Suprapubic skin (tissue), 4 donors: ENCODE data around the gene FBXO21. TPM values are rescaled to one million over a fixed set of nuclear protein-coding genes. Genes with fewer than 3 reads are reported as not detected.

Experiments used
- DNase-seq, 2 donors: peaks; one replicate each; pipeline ENCODE4 v3.0.0-alpha.2; 2019; ENCODE audit warnings: low spot score in 2 of 2
- H3K27ac ChIP-seq: fragments of 200-600 bp; sonication (generic); one replicate; pipeline ENCODE4 v1.5.1; 2019
- H3K27me3 ChIP-seq: fragments of 200-600 bp; sonication (generic); one replicate; pipeline ENCODE4 v1.5.1; 2019
- H3K36me3 ChIP-seq: fragments of 200-600 bp; sonication (generic); one replicate; pipeline ENCODE4 v1.5.1; 2019
- H3K4me1 ChIP-seq: fragments of 200-600 bp; sonication (generic); one replicate; pipeline ENCODE4 v1.5.1; 2019
- H3K4me3 ChIP-seq: fragments of 200-600 bp; sonication (generic); one replicate; pipeline ENCODE4 v1.5.1; 2019; ENCODE audit warnings: mild to moderate bottlenecking
- H3K9me3 ChIP-seq: fragments of 200-600 bp; sonication (generic); one replicate; pipeline ENCODE4 v1.5.1; 2019
- EP300 ChIP-seq: sonication (generic); formaldehyde crosslinking; IDR thresholded peaks from one replicate; pipeline ENCODE4 v1.6.1; 2017; ENCODE audit warnings: antibody characterized with exemption
- POLR2A ChIP-seq, 2 donors: fragments of 450-650 bp; IDR thresholded peaks; one replicate each; pipeline ENCODE4 v1.6.1; 2017; ENCODE audit warnings: antibody characterized with exemption in 2 of 2, mild to moderate bottlenecking in 2 of 2, moderate library complexity in 2 of 2
- POLR2AphosphoS5 ChIP-seq, 3 donors: sonication (generic); formaldehyde crosslinking; IDR thresholded peaks; one replicate each; pipeline ENCODE4 v1.6.1; 2017; ENCODE audit warnings: antibody characterized with exemption in 3 of 3
- WGBS: methylation state at CpG from one replicate; pipeline ENCODE4 v1.1.5; 2018; 5-methylcytosine and 5-hydroxymethylcytosine counted together
- total RNA-seq, 4 donors: library from RNA; depleted of rRNA; stranded (reverse); fragments of >200 nt; gene quantifications; one replicate each; pipeline ENCODE4 v1.1.0, GENCODE V29; 2016
- TF ChIP-seq, protein P1 (sequence below), 2 donors: fragments of 200-600 bp in 1 of 2; fragments of 450-650 bp in 1 of 2; sonication (generic) in 1 of 2; IDR thresholded peaks; one replicate each; pipeline ENCODE4 v1.5.1; 2016 to 2019; ENCODE audit warnings: antibody characterized with exemption in 2 of 2, mild to moderate bottlenecking in 1 of 2, moderate library complexity in 1 of 2

FBXO21 gene
- total RNA-seq, 4 donors from 2014 or later, result 76.1 to 109 (median 80.1) TPM

DNA sequence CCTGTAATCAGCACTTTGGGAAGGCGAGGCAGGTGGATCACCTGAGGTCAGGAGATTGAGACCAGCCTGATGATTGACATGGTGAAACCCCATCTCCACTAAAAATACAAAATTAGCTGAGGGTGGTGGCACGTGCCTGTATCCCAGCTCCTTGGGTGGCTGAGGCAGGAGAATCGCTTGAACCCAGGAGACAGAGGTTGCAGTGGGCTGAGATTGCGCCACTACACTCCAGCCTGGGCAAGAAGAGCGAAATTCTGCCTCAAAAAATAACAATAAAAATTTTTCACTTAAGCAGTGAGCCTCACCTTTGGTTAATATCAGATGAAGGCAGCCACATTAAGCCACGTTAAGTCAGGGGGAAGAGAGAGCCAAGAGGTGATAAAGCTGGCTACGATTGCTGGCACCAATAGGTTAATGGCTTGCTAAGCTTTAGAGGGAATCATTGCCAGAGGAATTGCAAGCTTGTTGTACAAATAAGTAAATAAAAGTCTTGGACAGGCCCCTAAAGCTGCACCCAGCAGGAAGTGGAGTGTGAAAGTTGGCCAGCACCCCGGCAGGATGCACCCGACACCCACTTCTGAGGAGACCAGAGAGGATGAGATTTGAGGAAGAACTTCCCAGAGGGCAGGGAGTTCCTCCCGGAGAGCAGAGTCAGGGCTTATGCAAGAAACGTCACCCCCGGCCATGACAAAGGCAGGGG is 49.7 kb downstream of the FBXO21 start:
- 40% methylated on average over 12 of the region's 12 CpGs for WGBS
- no peak overlapping the region for H3K4me3 ChIP-seq
- DNase-seq, result no peak

DNA sequence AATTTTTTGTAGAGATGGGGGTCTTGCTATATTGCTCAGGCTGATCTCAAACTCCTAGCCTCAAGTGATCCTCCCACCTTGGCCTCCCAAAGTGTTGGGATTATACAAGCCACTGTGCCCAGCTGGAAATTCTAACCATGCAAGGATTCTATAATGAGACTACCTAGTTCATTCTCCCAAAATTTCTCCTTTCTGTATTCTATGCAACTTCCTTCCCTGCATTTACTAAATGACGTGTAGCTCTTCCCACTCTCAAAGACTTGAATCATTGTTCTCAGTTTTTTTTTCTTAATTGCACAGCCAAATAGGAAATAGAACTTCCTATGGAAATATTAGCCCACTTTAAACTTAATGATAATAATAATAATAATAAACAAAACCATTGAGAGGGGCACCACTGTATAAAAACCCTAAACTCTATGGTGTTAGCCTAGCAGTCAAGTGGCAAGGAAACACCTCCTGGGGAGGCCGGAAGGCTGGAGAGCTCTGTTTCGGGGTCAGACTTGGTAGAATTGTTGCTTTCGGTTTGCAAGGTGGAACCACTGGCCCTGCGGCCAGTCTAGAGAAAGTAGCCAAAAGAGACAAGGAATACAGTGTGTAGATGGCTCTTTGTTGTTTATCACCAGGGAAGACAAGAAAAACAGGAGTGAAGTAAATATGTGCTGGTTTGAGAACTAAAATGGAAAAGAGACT is 51.1 kb downstream of the FBXO21 start:
- H3K9me3 ChIP-seq, result no peaks in the 10 kb centered on the region
- H3K36me3 ChIP-seq, result peaks cover 3% of the 10 kb centered on the region
- no peak for TF ChIP-seq POLR2A (IDR thresholded peaks at IDR 0.05)
- no peak for TF ChIP-seq POLR2AphosphoS5 (IDR thresholded peaks at IDR 0.05)
- no peak for TF ChIP-seq EP300
- TF ChIP-seq, protein P1, sequence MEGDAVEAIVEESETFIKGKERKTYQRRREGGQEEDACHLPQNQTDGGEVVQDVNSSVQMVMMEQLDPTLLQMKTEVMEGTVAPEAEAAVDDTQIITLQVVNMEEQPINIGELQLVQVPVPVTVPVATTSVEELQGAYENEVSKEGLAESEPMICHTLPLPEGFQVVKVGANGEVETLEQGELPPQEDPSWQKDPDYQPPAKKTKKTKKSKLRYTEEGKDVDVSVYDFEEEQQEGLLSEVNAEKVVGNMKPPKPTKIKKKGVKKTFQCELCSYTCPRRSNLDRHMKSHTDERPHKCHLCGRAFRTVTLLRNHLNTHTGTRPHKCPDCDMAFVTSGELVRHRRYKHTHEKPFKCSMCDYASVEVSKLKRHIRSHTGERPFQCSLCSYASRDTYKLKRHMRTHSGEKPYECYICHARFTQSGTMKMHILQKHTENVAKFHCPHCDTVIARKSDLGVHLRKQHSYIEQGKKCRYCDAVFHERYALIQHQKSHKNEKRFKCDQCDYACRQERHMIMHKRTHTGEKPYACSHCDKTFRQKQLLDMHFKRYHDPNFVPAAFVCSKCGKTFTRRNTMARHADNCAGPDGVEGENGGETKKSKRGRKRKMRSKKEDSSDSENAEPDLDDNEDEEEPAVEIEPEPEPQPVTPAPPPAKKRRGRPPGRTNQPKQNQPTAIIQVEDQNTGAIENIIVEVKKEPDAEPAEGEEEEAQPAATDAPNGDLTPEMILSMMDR (IDR thresholded peaks at IDR 0.05), result no peak
- WGBS, result 85% methylated on average over 5 of the region's 5 CpGs
- no peak for DNase-seq
- peaks cover 6% of the 10 kb centered on the region for H3K4me1 ChIP-seq
- H3K27me3 ChIP-seq, result no peaks in the 10 kb centered on the region
- no peak overlapping the region for H3K4me3 ChIP-seq
- no peak overlapping the region for H3K27ac ChIP-seq

More for the DNA sequence above, 49.7 kb downstream of the FBXO21 start:
- TF ChIP-seq EP300 (no peak), POLR2AphosphoS5 (IDR thresholded peaks at IDR 0.05) (no peak), POLR2A (IDR thresholded peaks at IDR 0.05) (no peak)
- TF ChIP-seq, protein P1 (IDR thresholded peaks at IDR 0.05), result no peak
- peaks cover 6% of the 10 kb centered on the region for H3K4me1 ChIP-seq
- H3K9me3 ChIP-seq, result no peaks in the 10 kb centered on the region
- H3K27ac ChIP-seq, result no peak overlapping the region
- no peaks in the 10 kb centered on the region for H3K27me3 ChIP-seq
- peaks cover 12% of the 10 kb centered on the region for H3K36me3 ChIP-seq

DNA sequence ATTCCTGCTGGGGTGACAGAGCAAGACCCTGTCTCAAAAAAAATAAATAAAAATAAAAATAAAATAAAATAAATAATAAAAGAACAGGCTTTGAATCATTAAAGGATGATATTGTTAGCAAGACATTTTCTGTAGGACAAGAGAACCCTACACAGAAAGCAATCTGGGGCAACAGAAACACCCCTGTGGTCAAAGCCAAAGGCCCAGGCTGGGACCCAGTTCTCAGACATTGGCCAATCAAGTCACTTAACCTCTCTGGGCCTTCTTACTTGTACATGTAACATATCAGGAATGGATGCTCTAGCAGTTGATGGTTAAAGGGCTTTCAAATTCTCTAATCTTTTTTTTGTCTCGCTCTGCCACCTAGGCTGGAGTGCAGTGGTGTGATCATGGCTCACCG is 55.5 kb downstream of the FBXO21 start:
- H3K4me3 ChIP-seq, result no peak overlapping the region
- no peak overlapping the region for H3K27ac ChIP-seq
- H3K9me3 ChIP-seq, result no peaks in the 10 kb centered on the region
- H3K27me3 ChIP-seq, result no peaks in the 10 kb centered on the region
- no peak for DNase-seq
- TF ChIP-seq, protein P1 (IDR thresholded peaks at IDR 0.05), result no peak
- H3K4me1 ChIP-seq, result no peaks in the 10 kb centered on the region
- 96% methylated on average over 2 of the region's 2 CpGs for WGBS
- no peaks in the 10 kb centered on the region for H3K36me3 ChIP-seq

DNA sequence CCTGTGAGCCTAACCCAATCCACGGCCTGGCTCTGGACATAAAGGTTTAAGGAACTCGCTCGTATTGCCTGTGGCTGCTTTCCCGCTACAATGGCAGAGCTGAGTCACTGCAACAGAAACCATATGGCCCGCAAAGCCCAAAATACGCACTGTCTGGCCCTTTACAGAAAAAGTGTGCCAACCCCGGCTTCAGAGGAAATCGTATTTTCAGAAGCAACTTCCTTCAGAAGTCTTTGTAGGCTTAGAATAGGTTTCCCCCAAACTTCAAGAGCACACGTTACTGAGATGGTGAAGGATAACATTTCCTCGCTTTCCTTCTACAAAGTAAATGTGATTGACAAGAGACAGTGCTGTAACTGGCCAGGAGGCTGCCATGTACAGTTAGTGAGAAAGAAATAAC is 56.2 kb downstream of the FBXO21 start:
- DNase-seq, result no peak
- no peak overlapping the region for H3K4me3 ChIP-seq
- H3K9me3 ChIP-seq, result no peaks in the 10 kb centered on the region
- H3K27ac ChIP-seq, result no peak overlapping the region
- H3K27me3 ChIP-seq, result no peaks in the 10 kb centered on the region
- H3K36me3 ChIP-seq, result no peaks in the 10 kb centered on the region
- TF ChIP-seq POLR2AphosphoS5 (IDR thresholded peaks at IDR 0.05) (no peak), EP300 (no peak)
- TF ChIP-seq, protein P1 (IDR thresholded peaks at IDR 0.05), result no peak
- H3K4me1 ChIP-seq, result no peaks in the 10 kb centered on the region
- WGBS, result 62% methylated on average over 10 of the region's 10 CpGs

DNA sequence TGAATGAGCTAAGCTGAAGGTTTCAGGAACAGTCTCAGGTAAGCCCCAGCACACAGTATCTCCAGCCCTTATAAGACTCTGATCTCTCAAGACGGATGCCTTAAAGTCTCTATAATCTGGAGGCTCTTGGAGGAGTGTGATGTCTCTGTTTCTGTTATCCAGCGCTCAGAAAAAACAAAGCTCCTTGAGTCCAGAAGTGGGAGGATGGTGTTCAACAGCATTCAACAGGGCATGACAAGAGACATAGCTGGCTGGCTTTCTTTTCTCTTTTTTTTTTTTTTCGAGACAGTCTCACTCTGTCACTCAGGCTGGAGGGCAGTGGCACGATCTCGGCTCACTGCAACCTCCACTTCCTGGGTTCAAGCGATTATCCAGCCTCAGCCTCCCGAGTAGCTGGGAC is 59.5 kb downstream of the FBXO21 start:
- WGBS, result 82% methylated on average over 7 of the region's 7 CpGs
- TF ChIP-seq, protein P1 (IDR thresholded peaks at IDR 0.05), result no peak
- no peak for TF ChIP-seq POLR2AphosphoS5 (IDR thresholded peaks at IDR 0.05)
- TF ChIP-seq POLR2A (IDR thresholded peaks at IDR 0.05), result no peak
- TF ChIP-seq EP300, result no peak
- no peak overlapping the region for H3K4me3 ChIP-seq
- no peak for DNase-seq
- H3K9me3 ChIP-seq, result no peaks in the 10 kb centered on the region
- no peaks in the 10 kb centered on the region for H3K36me3 ChIP-seq
- no peaks in the 10 kb centered on the region for H3K4me1 ChIP-seq
- no peak overlapping the region for H3K27ac ChIP-seq
- H3K27me3 ChIP-seq, result no peaks in the 10 kb centered on the region
